Globus pallidus (tissue), 1 donor: ENCODE data around the gene PLD5.
A peak's percentile ranks its signal among the peaks of the same experiment; 100 is the strongest.
"Not testable (repeated sequence)": the region's sequence is repeated elsewhere in the genome, so short reads cannot be mapped to it uniquely, and the experiment has no call there.

Experiments
- DNase-seq: peaks from one replicate; pipeline ENCODE4 v3.0.0-alpha.2; 2015; ENCODE audit warnings: low spot score

The PLD5 gene

GRCh38 chr1:242425232-242425631, 99.3 kb downstream of the PLD5 start:
- no peak for DNase-seq

- no peak for DNase-seq
Observed at GRCh38 chr1:242416657-242417056, 107.8 kb downstream of the PLD5 start.

- no peak for DNase-seq
Observed at GRCh38 chr1:242412921-242413320, 111.6 kb downstream of the PLD5 start.

GRCh38 chr1:242411901-242412300, 112.6 kb downstream of the PLD5 start:
- no peak for DNase-seq

DNA sequence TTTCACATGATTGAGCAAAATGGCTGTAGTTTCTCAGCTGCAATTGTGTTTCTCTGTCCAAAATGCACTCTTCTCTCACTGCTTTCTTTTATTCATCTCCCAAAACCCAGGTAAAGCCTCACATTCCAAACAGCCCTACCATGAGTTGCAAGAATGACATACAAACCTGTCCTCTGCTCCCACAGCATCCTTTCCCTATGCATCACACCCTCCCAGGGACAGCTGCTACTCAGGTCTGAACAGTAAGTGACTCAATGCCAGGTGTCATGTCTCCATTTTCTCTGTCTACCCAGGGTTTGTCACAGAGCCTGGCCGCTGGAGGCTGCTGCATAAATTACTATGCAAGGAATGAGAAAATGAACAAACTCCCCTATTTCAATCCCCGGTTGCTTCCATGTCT, 118.5 kb downstream of the PLD5 start:
- DNase-seq: no peak

DNA sequence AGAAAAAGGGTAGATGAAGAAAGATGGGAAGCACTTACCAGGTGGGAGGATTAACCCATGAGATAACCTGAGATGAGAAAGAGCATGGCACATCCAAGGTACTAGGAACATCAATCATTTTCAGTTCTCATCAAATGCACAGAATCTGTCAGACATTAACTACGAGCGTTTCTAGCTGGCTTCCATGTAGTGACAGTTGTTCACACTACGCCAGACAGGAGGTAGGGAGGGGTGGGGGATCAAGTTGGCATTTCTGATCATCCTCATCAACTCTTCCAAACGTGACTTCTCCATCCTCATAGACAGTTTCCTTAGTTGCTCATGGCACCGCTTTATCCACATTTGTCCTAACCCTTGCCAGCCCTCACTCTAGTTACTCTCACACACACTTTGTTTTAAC, 120.2 kb downstream of the PLD5 start:
- no peak for DNase-seq

GRCh38 chr1:242402956-242403355, 121.5 kb downstream of the PLD5 start:
- no peak for DNase-seq

- no peak for DNase-seq
Observed at GRCh38 chr1:242401937-242402336, 122.6 kb downstream of the PLD5 start.

GRCh38 chr1:242398351-242398750, 126.1 kb downstream of the PLD5 start:
- peak; percentile 20 for DNase-seq

DNA sequence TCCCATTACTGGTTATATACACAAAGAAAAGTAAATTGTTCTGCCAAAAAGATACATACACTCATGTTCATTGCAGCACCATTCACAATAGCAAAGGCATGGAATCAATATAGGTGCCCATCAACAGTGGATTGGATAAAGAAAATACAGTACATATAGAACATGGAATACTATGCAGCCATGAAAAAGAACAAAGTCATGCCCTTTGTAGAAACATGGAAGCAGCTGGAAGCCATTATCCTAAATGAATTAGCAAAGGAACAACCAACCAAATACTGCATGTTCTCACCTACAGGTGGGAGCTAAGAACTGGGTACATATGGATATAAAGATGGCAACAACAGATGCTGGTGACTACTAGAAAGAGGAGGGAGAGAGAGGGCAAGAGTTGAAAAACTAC, 132.6 kb downstream of the PLD5 start:
- DNase-seq: no peak

GRCh38 chr1:242376121-242376520, 148.4 kb downstream of the PLD5 start:
- not testable (repeated sequence) for DNase-seq

GRCh38 chr1:242350446-242350845, 174.1 kb downstream of the PLD5 start:
- not testable (repeated sequence) for DNase-seq

DNA sequence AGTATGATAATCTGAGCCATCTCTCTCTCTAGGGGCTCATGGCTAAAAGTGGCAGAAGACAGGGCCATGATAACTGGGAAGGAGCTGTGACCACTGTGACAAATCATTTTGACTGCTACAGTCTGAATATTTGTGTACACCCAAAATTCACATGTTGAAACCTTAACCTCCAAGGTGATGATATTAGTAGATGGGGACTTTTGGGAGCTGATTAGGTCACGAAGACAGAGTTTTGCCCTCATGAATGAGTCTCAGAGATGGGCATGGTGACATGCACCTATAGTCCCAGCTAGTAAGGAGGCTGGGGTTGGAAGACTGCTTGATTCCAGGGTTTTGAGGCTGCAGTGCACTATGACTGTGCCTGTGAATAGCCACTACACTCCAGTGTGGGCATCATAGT, 174.9 kb downstream of the PLD5 start:
- no peak for DNase-seq

DNA sequence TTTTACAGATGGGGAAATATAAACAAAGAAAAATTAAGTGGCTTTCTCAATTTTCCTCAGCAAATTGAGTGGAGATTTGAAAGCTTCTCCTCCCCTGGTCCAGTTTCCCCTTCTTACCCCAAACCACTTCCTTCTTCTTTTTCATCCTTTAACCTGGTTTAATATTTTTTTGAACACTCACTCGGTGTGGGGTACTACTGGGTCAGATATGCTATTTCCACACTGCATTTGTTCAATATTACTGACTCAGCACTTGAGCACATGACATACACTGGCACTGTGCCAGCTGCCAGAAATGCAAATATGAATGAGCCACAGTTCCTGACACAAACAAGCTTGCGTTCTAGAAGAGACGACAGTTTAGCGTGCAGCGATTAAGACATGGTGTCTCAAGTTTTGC, 193.6 kb downstream of the PLD5 start:
- DNase-seq: peak; percentile 19

DNA sequence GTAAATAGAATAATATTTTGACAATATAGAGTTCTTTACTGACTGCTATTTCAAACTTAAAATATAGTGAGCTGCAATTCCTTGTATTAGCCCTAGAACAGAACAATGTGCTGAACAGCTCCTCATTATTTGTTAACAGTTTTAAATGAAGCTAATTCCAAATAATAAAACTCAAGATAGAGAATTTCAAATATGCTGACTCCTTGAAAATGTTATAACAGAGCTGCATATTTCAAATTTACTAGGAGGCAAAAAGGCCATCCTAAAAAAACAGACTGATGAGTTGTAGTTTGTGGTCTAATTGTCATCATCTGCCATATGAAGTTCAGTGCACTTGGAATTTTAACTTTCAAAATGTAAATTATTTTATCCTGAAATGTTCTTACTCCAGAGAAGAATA, 197.1 kb downstream of the PLD5 start:
- not testable (repeated sequence) for DNase-seq

DNA sequence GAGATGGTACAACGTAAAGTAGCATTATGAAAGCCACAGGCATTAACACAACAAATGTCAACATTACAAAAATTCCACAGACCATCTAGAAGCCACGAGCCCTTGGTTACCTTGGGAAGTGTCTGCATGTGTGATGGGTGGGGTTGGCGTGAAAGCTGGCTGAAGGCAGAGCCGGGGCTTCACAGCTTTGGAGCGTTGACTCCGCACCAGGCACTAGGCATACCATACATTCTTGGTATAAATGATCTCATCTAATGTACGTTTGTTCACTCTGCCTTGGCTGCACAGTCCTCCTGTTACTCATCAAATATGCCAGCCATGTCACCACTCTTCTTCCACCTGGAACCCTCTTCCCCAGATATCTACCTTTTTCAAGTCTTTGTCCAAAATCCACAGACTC, 202.5 kb downstream of the PLD5 start:
- DNase-seq: not testable (repeated sequence)

GRCh38 chr1:242318140-242318539, 206.4 kb downstream of the PLD5 start:
- DNase-seq: no peak

DNA sequence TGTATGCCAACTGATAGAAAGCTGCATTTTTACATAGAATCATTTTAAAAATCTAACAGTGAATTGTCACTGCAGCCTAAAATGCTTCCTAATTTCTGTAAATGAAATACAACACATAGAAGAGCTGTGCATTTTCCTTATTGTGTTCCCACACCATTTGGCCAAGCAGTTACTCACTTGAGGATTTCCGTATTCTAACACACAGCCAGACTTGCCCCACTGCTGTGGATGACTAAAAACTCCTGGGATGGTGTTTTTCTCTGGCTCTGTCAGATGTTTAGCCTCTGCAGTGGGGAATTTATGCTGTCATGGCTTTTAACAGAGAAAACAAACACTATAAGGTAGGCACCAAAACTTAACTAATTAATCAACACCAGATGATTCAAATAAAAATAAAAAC, 209.6 kb downstream of the PLD5 start:
- DNase-seq: not testable (repeated sequence)

GRCh38 chr1:242314085-242314649, 210.3 kb downstream of the PLD5 start:
- DNase-seq: not testable (repeated sequence)

DNA sequence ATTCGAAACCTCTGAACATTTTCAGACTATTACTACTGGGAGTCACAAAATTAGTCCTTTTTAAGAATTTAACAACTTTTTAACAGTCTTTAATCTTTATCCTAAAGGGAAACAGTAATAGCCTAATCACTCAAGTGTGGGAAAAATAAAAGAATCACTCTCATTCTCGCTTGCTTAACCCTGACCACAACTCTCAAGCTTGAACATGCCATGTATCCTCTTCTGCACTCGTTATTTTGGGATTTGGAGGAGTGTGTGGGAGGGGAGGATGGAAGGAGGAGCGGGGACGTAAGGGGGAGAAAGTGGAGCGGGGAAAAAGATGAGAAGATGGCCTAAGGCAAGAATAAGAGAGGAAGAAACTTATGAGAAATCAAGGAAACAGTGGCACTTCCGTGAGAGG, 215.8 kb downstream of the PLD5 start:
- not testable (repeated sequence) for DNase-seq

DNA sequence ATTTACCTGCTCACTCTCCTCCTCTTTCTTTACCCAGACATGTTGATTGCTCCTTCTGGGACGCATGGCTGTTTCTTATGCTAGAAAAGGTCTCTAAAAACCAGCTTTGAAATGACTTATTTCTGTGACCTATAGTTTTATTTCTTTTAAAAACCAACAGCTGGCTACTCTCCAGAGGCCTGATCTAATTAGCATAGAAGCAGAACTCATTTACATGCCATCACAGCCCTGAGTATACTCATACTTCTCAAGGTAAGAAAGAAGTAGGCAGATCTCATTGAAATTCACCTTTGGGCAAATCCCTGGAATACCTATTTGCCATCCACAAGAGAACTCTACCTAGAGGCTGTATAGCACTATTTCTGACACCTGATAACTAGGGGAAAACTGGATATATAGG, 230.7 kb downstream of the PLD5 start:
- not testable (repeated sequence) for DNase-seq

DNA sequence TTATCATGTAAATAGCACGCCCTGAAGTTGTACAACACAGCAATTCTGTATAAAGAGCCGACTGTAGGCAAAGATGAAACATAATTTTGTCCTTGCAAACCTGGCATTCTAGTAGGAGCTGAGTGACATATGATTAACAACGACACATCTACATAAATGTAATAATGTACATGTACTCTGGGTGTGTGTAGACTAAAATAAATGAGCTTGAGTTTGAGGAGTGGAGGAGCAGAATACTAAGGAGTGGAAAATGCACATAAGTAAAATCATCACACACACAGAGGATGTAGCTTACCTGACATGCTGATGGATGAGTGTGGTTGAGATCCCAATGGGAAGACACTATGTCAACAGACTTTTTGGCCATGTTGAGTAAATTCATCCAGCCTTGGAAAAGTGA, 236.4 kb downstream of the PLD5 start:
- not testable (repeated sequence) for DNase-seq

DNA sequence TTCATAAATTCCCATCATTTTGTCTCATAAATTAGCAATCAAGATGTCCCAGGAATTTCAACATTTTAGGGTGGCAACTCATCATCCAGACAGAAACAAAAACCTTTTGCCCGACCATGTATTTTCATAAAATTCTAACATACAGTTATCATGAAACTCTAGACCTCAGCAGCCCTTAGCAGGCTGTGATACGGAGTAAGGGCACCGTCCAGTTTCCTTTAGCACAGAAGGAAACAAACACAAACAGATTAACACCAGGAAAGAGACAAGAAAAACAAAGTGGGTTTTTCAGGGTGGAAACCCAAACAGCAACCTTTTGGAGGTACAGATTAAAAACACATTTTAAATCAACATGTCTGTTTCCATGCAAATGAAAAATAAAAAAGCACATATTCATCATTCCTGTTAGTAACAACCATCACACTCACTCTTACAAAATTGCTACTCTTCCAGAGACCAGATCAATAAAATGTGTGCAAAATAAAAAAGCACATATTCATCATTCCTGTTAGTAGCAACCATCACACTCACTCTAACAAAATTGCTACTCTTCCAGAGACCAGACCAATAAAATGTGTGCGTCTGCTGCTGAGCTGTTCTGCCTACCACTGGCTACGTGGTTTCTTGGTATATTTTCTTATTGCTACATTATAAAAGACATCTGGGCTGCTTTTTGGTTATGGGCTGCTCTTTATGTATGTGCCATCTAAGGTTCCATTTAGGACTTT, 241.6 kb downstream of the PLD5 start:
- not testable (repeated sequence) for DNase-seq

DNA sequence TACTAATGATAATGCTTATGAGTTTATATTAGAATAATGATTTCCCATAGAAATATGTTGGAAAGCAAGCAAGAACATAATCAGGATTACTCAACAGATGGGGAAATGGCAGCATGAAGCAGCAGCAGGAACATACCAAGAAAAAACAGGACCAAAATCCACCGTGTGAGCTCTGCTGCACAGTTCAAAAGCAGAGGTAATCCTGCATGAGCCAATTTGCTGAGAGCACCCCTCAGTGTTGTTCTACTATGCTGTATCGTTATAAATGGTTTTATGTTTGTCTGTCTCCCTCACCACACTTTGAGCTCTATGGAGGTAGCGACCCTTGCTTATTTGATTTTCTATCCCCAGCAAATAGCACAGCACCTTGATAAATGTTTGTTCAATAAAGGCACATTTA, 246.1 kb downstream of the PLD5 start:
- not testable (repeated sequence) for DNase-seq
